ENCODE results near the gene GRIP1. TPM values are rescaled to one million over a fixed set of nuclear protein-coding genes. Genes with fewer than 3 reads are reported as not detected.

GRIP1 gene
- total and polyA plus RNA-seq, 2 donors (not counting 1 experiment from before 2014, with no cell fraction given) = 0.12 TPM; not detected in 1

DNA sequence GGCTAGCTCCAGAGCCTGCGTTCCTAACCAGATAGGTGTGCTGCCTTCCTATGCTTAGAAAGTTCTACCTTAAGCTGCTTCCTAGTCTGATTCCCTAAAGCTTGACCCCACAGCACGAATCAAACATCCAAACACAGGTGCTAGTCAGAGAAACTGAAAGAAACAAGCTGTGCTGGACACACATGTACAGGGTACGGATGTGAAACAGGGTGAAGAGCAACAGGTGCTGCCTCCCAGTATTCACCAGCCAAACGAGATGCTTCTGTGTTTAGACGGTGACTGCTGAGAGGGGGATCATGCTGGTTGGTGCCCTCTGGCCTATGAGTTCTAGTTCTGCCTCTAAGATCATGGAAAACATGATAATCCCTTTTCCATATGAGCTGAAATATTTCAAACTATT, 105.3 kb downstream of the GRIP1 start:
- H3K4me2 ChIP-seq (ENCODE audit: extremely low read depth, insufficient read depth, low read length) = no peak overlapping the region
- no peaks in the 10 kb centered on the region for H3K36me3 ChIP-seq (ENCODE audit: control insufficient read depth, insufficient read depth, low read length)
- no peak overlapping the region for H2AFZ ChIP-seq (ENCODE audit: low read length)
- DNase-seq (ENCODE audit: low read depth in 2 of 2) = no peak
- H3K27me3 ChIP-seq (ENCODE audit: control insufficient read depth, insufficient read depth, low read length) = no peaks in the 10 kb centered on the region
- no peaks in the 10 kb centered on the region for H3K4me1 ChIP-seq (ENCODE audit: control insufficient read depth, extremely low read depth, insufficient read depth, low read length)
- no peaks in the 10 kb centered on the region for H4K20me1 ChIP-seq (ENCODE audit: control insufficient read depth, extremely low read depth, insufficient read depth, low read length)
- no peaks in the 10 kb centered on the region for H3K9me3 ChIP-seq (ENCODE audit: control insufficient read depth, insufficient read depth, low read depth, low read length)
- no peaks in the 10 kb centered on the region for H3K79me2 ChIP-seq (ENCODE audit: control insufficient read depth, insufficient read depth, low read length)
- H3K9ac ChIP-seq (ENCODE audit: insufficient read depth, low read length) = no peak overlapping the region
- no peak overlapping the region for H3K27ac ChIP-seq (ENCODE audit: insufficient read depth, low read length)
- TF ChIP-seq EZH2 (IDR thresholded peaks at IDR 0.05; ENCODE audit: low read length, missing control alignments) = no peak
- TF ChIP-seq, protein P1, sequence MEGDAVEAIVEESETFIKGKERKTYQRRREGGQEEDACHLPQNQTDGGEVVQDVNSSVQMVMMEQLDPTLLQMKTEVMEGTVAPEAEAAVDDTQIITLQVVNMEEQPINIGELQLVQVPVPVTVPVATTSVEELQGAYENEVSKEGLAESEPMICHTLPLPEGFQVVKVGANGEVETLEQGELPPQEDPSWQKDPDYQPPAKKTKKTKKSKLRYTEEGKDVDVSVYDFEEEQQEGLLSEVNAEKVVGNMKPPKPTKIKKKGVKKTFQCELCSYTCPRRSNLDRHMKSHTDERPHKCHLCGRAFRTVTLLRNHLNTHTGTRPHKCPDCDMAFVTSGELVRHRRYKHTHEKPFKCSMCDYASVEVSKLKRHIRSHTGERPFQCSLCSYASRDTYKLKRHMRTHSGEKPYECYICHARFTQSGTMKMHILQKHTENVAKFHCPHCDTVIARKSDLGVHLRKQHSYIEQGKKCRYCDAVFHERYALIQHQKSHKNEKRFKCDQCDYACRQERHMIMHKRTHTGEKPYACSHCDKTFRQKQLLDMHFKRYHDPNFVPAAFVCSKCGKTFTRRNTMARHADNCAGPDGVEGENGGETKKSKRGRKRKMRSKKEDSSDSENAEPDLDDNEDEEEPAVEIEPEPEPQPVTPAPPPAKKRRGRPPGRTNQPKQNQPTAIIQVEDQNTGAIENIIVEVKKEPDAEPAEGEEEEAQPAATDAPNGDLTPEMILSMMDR (conservative IDR thresholded peaks at IDR 0.05 in 1 of 2, IDR thresholded peaks at IDR 0.05 in 1 of 2; ENCODE audit: low read depth in 1 of 2, low read length in 2 of 2) = no peak
- no peak overlapping the region for H3K4me3 ChIP-seq (replicated peaks in 1 of 4; ENCODE audit: control extremely low read depth in 1 of 4, insufficient read depth in 1 of 4, low read depth in 3 of 4, low read length in 4 of 4)

DNA sequence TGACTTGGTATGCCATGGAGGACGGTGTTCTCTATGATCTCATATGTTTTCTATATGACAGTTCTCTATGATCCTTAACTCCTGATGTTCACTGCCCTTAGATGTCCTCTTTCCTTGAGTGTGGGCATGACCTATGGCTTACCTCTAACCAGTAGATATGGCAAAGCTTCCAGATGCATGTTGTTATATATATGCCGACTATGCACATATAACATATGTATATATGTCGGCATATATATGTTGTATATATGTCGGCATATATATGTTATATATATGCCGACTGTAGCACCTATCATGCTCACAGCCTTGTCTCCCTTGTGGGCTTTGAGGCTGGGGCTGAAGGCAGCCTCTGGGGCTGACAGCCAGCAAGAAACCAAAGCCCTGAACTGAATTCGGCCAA, 106.0 kb downstream of the GRIP1 start:
- no peak for TF ChIP-seq EZH2 (IDR thresholded peaks at IDR 0.05; ENCODE audit: low read length, missing control alignments)
- TF ChIP-seq, protein P1 (conservative IDR thresholded peaks at IDR 0.05 in 1 of 2, IDR thresholded peaks at IDR 0.05 in 1 of 2; ENCODE audit: low read depth in 1 of 2, low read length in 2 of 2) = no peak
- no peak overlapping the region for H2AFZ ChIP-seq (ENCODE audit: low read length)

DNA sequence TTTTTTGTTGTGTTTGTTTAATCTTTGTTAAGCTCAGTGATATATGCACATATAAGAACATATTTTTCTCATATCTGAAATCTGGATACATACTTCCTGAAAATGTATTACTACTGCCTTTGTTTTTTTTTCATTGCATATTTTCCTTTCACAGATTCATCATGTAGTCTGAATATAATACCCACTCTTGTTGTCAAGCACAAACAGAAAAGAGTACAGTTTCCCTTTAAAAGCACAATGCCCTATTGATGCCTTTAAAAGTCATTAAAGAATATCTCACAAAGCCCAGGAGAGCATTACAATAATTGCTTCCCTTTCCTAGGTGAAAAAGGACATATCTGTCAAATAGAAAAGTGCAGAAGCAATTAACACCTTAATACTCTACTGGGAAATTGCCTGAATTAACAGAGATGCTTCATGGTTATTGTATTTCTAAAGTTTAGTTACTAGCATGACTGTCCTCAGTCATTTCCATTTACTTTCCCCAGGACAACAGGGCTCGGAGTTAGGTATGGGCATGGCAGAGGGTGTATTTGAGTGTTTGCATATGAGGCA, 107.4 kb downstream of the GRIP1 start:
- Histone ChIP-seq H2AFZ (ENCODE audit: low read length) (no peak overlapping the region), H3K4me2 (ENCODE audit: extremely low read depth, insufficient read depth, low read length) (no peak overlapping the region), H3K79me2 (ENCODE audit: control insufficient read depth, insufficient read depth, low read length) (no peaks in the 10 kb centered on the region), H4K20me1 (ENCODE audit: control insufficient read depth, extremely low read depth, insufficient read depth, low read length) (no peaks in the 10 kb centered on the region), H3K27ac (ENCODE audit: insufficient read depth, low read length) (no peak overlapping the region), H3K4me1 (ENCODE audit: control insufficient read depth, extremely low read depth, insufficient read depth, low read length) (no peaks in the 10 kb centered on the region), H3K9ac (ENCODE audit: insufficient read depth, low read length) (no peak overlapping the region), H3K36me3 (ENCODE audit: control insufficient read depth, insufficient read depth, low read length) (no peaks in the 10 kb centered on the region), H3K27me3 (ENCODE audit: control insufficient read depth, insufficient read depth, low read length) (no peaks in the 10 kb centered on the region), H3K4me3 (replicated peaks in 1 of 4; ENCODE audit: control extremely low read depth in 1 of 4, insufficient read depth in 1 of 4, low read depth in 3 of 4, low read length in 4 of 4) (no peak overlapping the region), H3K9me3 (ENCODE audit: control insufficient read depth, insufficient read depth, low read depth, low read length) (no peaks in the 10 kb centered on the region)
- TF ChIP-seq EZH2 (IDR thresholded peaks at IDR 0.05; ENCODE audit: low read length, missing control alignments) = no peak
- TF ChIP-seq, protein P1 (conservative IDR thresholded peaks at IDR 0.05 in 1 of 2, IDR thresholded peaks at IDR 0.05 in 1 of 2; ENCODE audit: low read depth in 1 of 2, low read length in 2 of 2) = no peak
- DNase-seq (ENCODE audit: low read depth in 2 of 2) = no peak

More for the DNA sequence above, 106.0 kb downstream of the GRIP1 start:
- H4K20me1 ChIP-seq (ENCODE audit: control insufficient read depth, extremely low read depth, insufficient read depth, low read length) = no peaks in the 10 kb centered on the region
- H3K4me3 ChIP-seq (replicated peaks in 1 of 4; ENCODE audit: control extremely low read depth in 1 of 4, insufficient read depth in 1 of 4, low read depth in 3 of 4, low read length in 4 of 4) = no peak overlapping the region
- no peaks in the 10 kb centered on the region for H3K27me3 ChIP-seq (ENCODE audit: control insufficient read depth, insufficient read depth, low read length)
- no peak overlapping the region for H3K4me2 ChIP-seq (ENCODE audit: extremely low read depth, insufficient read depth, low read length)
- H3K79me2 ChIP-seq (ENCODE audit: control insufficient read depth, insufficient read depth, low read length) = no peaks in the 10 kb centered on the region
- H3K27ac ChIP-seq (ENCODE audit: insufficient read depth, low read length) = no peak overlapping the region
- no peaks in the 10 kb centered on the region for H3K36me3 ChIP-seq (ENCODE audit: control insufficient read depth, insufficient read depth, low read length)
- no peaks in the 10 kb centered on the region for H3K9me3 ChIP-seq (ENCODE audit: control insufficient read depth, insufficient read depth, low read depth, low read length)
- no peak overlapping the region for H3K9ac ChIP-seq (ENCODE audit: insufficient read depth, low read length)
- no peak for DNase-seq (ENCODE audit: low read depth in 2 of 2)
- no peaks in the 10 kb centered on the region for H3K4me1 ChIP-seq (ENCODE audit: control insufficient read depth, extremely low read depth, insufficient read depth, low read length)
